GM21515 (cell line): ENCODE measurements around the gene HLA-B.
A peak's percentile ranks its signal among the peaks of the same experiment; 100 is the strongest.
"Not testable (repeated sequence)": the region's sequence is repeated elsewhere in the genome, so short reads cannot be mapped to it uniquely, and the experiment has no call there.

Experiments
- ATAC-seq: cut with Tn5 transposase; IDR thresholded peaks from one replicate; pipeline ENCODE4 v1.9.1; 2021; ENCODE audit not compliant: unreplicated experiment

HLA-B gene

GRCh38 chr6:31385041-31385440 lies 28.1 kb upstream of the HLA-B start:
- ATAC-seq = no peak

- ATAC-seq = no peak
Measured at GRCh38 chr6:31383149-31383548, 26.2 kb upstream of the HLA-B start.

- ATAC-seq = no peak
Measured at GRCh38 chr6:31381666-31382065, 24.7 kb upstream of the HLA-B start.

GRCh38 chr6:31379850-31380249 lies 22.9 kb upstream of the HLA-B start:
- no peak for ATAC-seq

- no peak for ATAC-seq
Measured at GRCh38 chr6:31378721-31379103, 21.7 kb upstream of the HLA-B start.

GRCh38 chr6:31378062-31378720 lies 21.2 kb upstream of the HLA-B start:
- ATAC-seq = no peak

GRCh38 chr6:31377029-31377428 lies 20.1 kb upstream of the HLA-B start:
- no peak for ATAC-seq

- ATAC-seq = no peak
Measured at GRCh38 chr6:31375699-31376098, 18.7 kb upstream of the HLA-B start.

GRCh38 chr6:31374118-31374517 lies 17.1 kb upstream of the HLA-B start:
- ATAC-seq = not testable (repeated sequence)

- ATAC-seq = no peak
Measured at GRCh38 chr6:31368461-31368860, 11.5 kb upstream of the HLA-B start.

GRCh38 chr6:31366693-31367470 lies 9.9 kb upstream of the HLA-B start:
- peak; percentile 66 for ATAC-seq

- no peak for ATAC-seq
Measured at GRCh38 chr6:31365864-31366263, 8.9 kb upstream of the HLA-B start.

- no peak for ATAC-seq
Measured at GRCh38 chr6:31363811-31364210, 6.8 kb upstream of the HLA-B start.

- ATAC-seq = no peak
Measured at GRCh38 chr6:31362751-31363150, 5.8 kb upstream of the HLA-B start.

- ATAC-seq = no peak
Measured at GRCh38 chr6:31359581-31359980, 2.6 kb upstream of the HLA-B start.

GRCh38 chr6:31358302-31358701 lies 1.3 kb upstream of the HLA-B start:
- no peak for ATAC-seq

- ATAC-seq = no peak
Measured at GRCh38 chr6:31357886-31358285, 907 bp upstream of the HLA-B start.

- no peak for ATAC-seq
Measured at GRCh38 chr6:31356216-31356945, 598 bp downstream of the HLA-B start.

GRCh38 chr6:31355583-31355948 lies 1.4 kb downstream of the HLA-B start:
- no peak for ATAC-seq

- no peak for ATAC-seq
Measured at GRCh38 chr6:31354864-31355582, 2.0 kb downstream of the HLA-B start.

- no peak for ATAC-seq
Measured at GRCh38 chr6:31354158-31354863, 2.7 kb downstream of the HLA-B start.
